Posterior vena cava (tissue), 2 donors: ENCODE results near the gene AKAP12. TPM values are rescaled to one million over a fixed set of nuclear protein-coding genes. Genes with fewer than 3 reads are reported as not detected.

ENCODE experiments used
- DNase-seq: peaks from one replicate; pipeline ENCODE4 v3.0.0-alpha.2; 2020; ENCODE audit warnings: low spot score
- intact Hi-C, 2 donors: fragments of 100-400 bp; cut with DNase I; formaldehyde crosslinking; loops; one replicate each; pipeline versions ENCODE4 v1.14.1 to v1.14.2; 2022 to 2023
- total RNA-seq, 2 donors: library from RNA; stranded (reverse); fragmentation: NEBNext Ultra II Directional; extraction: Animal tissue kit (Norgen Biotek cat#: 25700); gene quantifications; one replicate each; pipeline ENCODE4 v1.2.1, GENCODE V29; 2021
- donor health status: DM: yes; HTN: yes; CAD: no.
- donor health status: DM: yes; HTN: yes; CAD: no.

Gene AKAP12
- total RNA-seq, 2 donors from 2014 or later, result 140 to 146 TPM

DNA sequence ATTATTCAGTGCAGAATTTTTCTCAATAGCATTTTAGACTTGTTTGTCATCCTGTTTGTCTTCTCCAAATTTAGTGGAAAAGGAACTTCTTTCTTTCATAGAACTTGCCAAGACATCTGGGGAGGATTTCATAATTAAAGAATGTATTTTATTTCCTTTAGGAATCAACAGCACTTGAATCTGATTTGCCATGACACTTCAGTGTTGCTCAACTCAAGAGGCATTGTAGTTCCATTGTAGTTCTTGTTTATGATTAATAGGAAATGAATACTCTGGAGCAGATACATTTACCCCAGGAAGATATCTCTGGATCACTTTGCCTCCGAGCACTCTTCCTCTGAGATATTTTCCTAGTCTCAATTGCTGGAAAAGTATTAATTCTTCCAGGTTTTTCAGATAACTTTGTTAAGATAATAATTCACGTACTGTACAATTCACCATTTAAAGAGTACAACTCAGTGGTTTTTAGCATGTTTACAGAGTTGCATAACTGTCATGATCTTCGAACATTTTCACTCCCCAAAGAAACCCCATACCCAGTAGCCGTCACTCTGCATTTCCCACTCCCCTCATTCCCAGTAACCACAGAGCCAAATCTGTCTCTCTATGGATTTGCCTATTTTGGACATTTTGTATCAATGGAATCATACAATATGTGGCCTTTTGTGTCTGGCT is 29.7 kb downstream of the AKAP12 start:
- intact Hi-C loops, result loop anchor here in 1 of 2 donors (10.0 kb wide), 1 partner anchor 875 kb away; no protein-coding TSS in a partner anchor
- no peak for DNase-seq

DNA sequence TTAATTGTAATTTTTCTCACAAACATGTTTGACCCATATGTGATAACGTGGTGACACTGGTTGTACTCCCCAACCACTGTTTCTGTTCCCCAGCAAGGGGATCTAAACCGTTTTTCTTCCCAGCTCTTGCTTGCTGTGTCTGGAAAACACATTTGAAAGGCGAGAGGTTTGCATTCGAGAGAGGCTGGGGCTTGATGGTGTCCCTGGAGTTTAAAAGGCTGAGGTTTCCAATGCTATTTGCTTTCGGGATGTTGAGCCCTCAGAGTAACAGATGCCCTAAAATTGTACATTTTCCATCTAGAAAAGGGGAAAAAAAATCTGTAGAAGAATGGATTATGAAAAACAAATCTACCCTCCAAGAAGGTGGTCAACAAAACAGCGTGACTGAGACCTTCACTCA is 35.4 kb downstream of the AKAP12 start:
- DNase-seq, result no peak
- intact Hi-C loops, result no loop called here

DNA sequence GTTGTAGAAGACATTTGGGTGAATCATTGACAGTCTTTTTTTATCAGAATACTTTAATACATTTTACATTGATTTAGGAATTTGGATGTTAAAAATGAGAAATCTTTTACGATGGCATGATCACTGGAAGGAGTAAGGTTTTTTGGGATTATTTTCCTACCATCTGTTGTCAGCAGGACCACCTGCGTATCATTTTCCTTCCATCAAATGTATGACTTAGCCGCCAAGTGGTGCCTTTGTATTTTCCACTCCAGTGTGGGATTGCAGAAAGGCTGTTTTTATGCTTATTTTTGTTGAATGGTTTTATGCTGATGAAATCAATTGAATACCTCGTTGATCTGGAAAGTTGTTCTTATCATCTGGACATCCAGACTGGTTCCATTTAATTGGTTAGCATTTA is 35.8 kb downstream of the AKAP12 start:
- DNase-seq, result no peak
- intact Hi-C loops, result no loop called here

DNA sequence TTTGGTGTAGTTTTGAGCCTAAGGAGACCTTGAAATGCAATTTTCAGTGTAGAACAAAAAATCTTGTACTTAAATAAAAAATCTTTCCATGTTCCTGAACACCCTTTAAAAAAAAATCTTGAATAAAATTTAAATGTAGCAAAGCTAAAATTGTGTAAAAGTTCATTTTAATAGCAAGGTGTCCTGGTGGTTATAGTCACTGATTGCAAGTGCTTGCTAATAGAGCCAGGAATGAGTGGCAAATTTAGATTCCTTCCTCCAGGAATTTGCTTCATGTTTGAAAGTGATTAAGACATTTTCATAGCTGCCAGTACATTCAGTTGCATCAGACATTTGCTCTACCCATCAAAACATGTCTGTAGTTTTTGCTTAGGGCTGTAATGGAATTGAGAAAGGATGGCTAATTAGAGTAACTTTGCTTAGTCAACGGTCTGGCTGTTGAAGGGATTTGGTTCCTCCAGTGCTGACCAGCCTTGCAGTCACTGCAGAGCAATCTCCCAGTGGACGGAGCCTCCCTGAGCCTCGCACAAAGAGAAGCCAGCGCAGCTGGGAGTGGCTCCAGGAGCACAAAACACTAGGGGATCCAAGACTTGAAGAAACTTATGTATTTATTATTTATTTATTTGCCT is 36.5 kb downstream of the AKAP12 start:
- intact Hi-C loops, result no loop called here

DNA sequence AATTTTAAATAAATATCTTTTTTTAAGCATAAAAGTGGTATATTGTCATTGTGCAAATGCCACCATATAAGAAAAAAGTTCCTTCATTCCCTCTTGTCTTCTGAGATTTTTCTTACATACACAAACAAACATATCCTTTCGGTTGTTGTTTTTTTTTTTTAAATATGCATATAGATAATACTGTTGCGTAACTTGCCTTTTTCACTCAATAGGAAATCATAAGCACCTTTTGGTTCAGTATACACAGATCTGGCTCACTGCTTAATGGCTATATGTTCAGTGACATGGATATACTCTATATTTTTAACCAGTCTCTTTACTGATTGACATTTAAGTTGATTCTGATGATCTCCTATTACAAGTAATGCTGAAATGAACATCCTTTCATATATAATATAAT is 40.1 kb downstream of the AKAP12 start:
- DNase-seq, result no peak
- intact Hi-C loops, result no loop called here

More for the DNA sequence above, 36.5 kb downstream of the AKAP12 start:
- peak; percentile 87 for DNase-seq

DNA sequence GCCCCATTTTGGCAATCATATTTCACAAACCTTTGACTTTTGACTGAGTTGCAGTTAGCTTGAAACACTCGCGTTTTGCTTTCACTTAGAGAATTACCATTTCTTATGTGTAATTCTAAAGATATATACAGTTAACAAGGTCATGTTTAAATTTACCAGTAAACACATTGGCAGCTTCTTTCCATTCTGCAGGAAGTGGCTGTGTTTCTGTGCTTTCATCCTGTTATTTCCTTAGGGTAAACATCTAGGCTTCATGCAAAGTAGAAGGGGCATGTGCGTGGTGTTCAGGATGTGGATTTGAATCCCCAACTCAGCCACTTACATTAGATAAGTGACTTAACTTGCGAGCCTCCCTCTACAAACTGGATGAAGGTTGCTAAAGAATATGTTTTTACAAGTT is 41.1 kb downstream of the AKAP12 start:
- no peak for DNase-seq
- intact Hi-C loops, result no loop called here

DNA sequence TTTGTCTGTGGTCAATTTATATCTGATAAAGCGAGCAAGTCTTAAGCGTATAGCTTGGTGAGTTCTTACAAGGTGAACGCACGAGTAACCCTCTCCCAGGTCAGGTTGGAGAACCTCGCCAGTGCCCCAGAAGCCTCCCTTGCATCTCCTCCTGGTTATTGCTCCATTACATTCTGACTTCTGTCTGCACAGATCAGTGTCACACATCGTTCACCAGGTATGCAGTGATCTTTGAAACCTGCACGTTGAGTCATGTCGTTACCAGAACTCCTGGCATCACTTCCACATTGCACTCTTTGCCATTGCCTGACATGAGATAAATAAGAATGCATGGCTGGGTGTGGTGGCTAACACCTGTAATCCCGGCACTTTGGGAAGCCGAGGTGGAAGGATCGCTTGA is 44.2 kb downstream of the AKAP12 start:
- intact Hi-C loops, result no loop called here
- DNase-seq, result no peak

DNA sequence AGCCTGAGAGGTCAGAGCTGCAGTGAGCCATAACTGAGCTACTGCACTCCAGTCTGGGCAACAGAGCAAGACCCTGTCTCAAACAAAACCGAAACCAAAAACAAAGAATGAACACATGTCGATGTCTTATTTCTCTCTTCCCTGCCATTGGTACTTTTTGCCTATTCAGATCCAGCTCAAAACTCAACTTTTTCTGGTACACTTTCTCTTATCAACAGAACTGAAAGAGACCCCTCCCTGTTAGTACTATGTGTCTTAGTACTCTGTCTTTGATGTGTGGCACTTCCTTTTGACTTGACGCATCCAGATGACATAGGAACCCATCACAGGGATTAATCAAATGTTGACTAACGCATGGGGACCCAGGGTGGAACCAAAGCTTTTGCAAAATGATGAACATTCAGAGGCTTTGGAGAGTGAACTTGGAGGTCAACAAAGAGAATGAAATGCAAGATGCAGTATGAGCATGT is 44.8 kb downstream of the AKAP12 start:
- intact Hi-C loops, result no loop called here

DNA sequence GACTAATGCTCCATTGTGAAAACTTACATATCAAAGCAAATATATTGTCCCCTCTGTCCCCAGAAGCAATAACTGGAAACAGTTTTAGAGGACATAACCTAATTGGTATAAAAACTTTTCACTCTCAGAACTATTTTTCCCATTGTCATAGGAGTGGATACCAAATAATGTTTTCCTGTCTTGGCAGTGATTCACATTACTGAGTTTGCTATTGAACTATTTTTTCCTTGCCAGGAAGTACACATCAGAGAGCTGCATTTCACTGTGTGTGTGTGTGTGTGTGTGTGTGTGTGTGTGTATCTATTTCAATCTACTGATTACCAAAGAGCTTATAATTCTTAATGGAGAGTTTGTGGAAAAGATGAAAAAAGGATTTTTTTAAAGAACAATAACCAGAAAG is 45.4 kb downstream of the AKAP12 start:
- intact Hi-C loops, result no loop called here
- no peak for DNase-seq

More for the DNA sequence above, 44.8 kb downstream of the AKAP12 start:
- no peak for DNase-seq

DNA sequence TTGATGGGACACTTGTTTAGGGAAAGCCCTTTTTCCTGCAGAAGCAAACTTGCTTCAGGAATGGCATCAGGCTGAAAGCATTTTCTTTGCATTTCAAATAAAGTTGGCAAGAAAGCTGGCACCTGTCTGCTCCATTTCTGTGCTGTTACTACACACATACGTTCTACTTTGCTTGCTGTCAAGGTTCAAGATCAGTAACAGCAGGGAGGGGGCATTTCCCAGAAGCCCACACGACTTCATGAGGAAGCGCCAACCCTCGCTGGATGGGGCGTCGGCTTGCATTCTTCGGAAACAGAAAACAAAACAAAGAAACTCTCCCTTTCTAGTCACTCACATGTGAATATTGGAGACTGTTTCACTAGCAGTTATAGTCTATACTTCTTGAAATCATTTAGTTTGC is 46.4 kb downstream of the AKAP12 start:
- intact Hi-C loops, result no loop called here
- DNase-seq, result no peak

DNA sequence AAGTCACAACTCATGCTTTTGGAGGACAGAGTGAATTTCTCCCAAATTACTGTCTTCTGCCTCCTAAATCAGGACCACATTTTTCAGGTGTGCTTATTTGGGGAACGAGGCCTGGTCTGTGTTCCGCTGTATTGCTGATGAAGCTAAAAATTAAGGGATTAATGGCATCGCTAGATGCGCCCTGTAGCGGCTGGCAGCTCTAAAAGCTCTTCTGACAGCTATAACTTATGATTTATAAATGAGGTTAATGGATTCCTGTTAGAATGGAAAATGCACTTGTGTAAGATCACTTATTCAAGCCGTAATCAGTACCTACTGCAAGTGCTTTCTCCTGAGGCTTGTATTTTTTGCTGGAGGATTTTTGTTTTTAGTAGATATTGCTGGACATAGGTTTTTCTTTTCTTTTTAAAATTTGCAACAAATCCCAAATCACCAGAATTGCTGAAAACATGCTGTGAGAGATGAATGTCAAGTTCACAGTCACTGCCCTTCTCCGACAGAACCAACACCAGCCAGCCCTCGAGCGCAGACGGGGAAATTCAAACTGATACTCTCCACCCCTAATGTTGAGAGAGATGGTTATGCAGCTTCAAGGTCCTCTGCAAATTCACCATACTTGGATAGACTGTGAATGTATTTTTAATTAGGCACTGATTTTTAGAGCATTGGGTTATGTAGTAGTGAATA is 49.1 kb downstream of the AKAP12 start:
- no peak for DNase-seq
- intact Hi-C loops, result no loop called here

DNA sequence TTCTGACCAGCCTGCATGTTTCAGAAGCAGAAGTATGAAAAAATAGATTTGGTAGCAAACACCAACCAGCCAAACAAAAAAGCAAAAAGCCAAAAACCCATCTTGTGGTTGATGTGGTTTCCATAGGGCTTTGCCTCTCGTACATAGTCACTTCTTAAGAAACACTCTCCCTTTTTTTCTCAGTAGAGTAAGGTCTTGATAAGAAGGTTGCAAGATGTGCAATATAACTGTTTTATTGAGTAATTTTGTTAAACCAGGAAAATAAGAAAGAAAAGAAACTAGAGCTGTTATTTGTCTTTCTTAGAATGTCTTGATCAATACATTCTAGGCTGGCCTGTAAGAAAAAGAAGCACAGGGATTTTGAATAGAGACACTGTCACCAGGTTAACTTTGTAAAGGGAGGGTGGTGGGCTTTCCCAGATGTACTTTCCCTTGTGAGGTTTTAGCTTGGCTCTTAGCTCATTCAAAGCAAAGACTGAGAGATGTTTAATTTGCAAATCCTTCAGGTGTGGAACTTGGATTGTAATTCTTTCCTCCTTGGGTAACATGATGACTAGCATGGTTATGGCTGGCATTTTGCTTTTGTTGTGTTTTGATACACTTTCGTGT is 49.7 kb downstream of the AKAP12 start:
- no peak for DNase-seq
- intact Hi-C loops, result no loop called here

DNA sequence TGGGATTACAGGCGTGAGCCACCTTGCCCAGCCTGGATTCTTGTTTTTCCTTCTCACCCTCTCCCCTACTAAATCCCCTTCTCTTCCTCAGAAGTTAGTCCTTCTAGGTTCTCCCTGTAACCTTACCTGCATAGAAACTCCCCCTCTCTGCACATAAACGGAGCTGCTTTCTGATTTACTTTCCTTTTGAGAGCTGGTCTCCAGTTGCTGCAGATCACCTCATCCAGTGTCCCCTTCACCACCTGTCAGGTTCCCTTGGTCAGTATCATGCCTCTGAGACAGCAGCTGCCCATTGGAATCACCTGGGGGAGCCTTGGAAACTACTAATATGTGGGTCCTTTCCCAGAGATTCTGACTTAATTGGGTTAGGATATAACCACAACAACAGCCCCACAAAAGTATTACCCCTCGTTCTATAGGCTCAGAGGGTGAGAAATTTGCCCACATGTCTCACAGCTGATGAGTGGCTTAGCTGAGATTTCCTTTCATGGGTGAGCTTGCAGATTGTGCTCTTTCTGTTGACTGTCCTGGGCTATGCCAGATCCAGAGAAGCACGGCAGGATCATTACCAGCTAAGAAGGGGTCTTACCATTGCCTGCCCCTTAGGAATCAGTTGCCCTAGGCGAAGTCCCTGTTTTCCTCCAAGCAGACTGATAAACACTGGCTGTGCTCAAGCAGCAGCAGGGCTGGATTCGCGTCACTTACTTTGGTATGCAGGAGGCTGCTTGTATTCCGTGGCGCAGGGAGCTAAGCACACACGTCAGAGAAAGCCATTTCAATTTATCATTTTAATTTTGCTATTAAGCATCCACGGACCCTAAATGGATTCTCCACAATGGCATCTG is 51.3 kb downstream of the AKAP12 start:
- intact Hi-C loops, result no loop called here
- peak; percentile 88 for DNase-seq

DNA sequence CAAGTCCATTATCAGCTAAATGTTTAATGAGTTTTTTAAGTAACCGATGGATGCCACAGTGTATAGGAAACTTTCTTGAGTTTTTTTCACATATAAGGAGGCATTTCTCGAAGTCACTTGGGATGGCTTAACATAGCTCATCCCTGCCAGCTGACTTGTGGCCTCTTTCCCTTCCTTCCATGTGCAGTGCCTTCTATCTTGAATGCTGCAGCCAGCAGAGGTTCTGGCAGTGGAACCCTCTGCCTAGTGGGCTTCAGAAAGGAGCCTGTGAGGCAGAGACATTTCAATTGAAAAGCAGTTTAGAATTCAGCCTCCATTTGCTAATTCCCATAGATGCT is 51.9 kb downstream of the AKAP12 start:
- intact Hi-C loops, result no loop called here
- no peak for DNase-seq

DNA sequence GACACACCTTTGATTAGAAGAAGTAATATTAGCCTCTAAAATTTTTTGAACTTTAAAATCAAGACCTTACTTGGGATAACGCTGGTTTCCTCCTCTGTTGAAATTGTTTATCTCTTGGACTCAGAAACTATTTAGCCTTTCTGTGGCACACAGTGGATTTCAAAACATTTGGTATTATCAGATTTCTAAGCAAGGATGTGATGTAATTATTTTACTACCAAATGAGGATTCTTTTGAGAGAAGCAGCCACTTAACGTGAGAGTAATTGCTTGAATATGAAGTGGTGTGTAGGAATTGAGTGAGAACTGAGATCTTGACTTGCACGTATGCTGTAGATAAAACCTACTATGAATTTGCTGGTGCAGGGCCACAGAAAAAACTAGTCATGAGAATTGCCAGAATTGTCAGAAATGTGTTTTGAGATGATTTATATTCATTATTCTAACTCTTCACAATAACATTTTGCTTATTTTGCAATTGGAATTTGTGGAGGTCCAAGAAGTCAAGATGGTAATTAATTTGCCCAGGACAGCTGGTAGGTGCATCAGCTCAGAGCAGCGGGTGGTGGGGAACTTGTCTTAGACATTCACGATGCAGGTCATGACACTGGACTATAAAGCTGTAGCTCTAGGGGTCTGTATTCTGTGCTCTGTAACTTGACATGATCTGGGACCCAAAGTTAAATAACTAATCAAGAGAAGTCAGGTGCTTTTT is 53.4 kb downstream of the AKAP12 start:
- intact Hi-C loops, result no loop called here
- DNase-seq, result no peak

DNA sequence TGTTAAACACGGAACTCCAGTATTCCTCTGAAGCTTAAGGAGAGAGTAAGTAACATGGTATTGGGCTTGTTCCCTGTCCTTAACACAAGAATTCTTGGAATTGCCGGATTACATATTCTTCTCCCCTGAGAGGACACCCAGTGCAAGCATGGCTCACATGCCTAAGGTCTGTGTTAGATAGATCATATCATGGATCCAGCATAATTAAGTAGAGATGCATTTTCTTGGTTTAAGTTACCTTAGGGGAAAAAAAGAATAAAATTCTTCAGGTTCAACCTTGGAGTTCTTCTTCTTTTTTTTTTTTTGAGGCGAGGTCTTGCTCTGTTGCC is 53.9 kb downstream of the AKAP12 start:
- intact Hi-C loops, result no loop called here

DNA sequence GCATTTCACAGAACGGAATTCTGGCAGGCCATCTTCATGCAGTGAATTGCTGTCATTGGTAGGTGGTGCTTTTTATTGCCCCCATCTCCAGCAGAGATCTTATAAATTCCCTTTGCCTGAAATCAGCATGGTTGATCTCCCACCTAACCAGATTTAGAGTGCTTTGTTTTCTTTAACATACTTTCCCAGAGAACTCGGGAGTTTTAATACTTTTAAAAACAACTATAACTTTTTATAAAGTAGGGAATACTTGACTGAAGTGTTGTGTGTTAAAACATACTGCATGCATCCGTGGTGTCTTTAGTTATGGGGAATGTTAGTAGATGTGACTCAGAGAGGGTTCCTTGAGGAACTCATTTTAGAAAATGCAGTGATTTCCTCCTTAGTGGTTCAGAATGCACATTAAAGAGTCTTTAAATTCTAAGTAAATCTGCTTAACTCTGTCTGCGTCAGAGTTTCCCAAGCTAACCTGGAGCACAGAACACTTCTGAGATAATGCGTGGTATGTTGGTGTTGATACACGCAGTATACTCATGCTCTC is 54.9 kb downstream of the AKAP12 start:
- DNase-seq, result no peak
- intact Hi-C loops, result no loop called here

More for the DNA sequence above, 53.9 kb downstream of the AKAP12 start:
- no peak for DNase-seq

DNA sequence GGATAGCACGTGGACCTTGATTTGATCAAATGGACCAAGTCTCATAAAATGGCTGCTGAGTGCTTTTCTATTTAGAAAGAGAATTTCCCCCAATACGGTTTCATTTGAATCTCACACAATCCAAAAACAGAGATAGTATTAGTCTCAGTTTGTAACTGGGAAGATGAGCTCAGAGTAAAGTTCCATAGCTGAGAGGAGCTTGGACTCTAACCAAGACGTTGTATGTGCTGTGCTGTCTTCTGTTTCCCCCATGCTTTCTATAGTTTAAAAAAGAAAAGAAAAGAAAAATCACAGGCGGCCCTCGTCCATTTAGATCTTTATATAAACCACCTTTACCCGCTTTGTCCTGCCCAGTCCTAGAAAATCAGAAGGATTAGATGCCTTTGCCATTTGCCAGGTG is 58.1 kb downstream of the AKAP12 start:
- intact Hi-C loops, result loop anchor here in 1 of 2 donors (1.0 kb wide), 1 partner anchor 45 kb away; no protein-coding TSS in a partner anchor
- DNase-seq, result no peak

DNA sequence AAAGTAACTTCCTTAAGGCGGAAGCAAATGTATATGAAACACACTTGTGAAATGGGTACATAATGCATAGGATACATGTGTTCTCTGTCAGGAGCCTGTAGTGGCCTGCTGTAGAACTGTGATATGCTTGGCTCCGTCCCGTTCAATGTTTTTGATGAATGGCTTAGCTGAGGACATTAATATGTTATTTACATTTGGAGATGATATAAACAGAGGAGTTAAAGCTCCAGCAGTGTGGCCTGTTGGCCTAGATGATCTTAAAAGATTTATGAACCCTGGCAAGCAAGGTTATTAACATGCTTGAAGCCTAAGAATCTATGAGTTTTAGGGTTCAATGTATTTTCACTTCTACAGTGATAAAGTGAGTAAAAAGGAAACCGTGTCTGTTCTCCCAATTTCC is 59.2 kb downstream of the AKAP12 start:
- no peak for DNase-seq
- intact Hi-C loops, result no loop called here
